Amniotic epithelial cell (primary cell): ENCODE data around the gene EFNA4.

Source experiments
- DNase-seq: peaks from one replicate; pipeline ENCODE4 v3.0.0-alpha.2; 2010; ENCODE audit warnings: low read depth

EFNA4 gene

DNA sequence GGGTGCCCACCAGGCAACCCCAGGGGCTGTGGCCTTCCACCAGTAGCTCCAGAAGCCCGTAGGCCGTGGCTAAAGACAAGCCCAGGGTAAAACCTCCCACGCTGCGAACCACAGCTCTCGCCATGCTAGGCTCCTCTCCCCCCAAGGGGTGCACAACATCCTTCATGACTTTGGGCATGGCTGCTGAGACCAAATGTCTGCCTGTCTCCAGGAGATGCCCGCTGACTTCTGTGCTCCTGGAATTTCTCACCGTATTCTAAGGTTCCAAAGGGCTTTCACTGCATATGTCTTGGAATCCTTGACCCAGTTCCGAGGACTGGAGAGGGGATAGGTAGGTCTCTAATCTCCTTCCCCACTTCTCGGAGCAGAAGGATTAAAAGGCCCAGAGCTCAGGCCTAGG is 30.0 kb upstream of the EFNA4 start, which contains the start of the genes DCST1 and DCST2:
Gene DCST1, plus strand, starts transcription at position 301 of the 400 bp plus-strand sequence. CDS start 213 bp downstream, outside the sequence.
Gene DCST2, minus strand, starts transcription at position 258 of the 400 bp plus-strand sequence. Its CDS starts 80 bp downstream, at position 178.
- no peak for DNase-seq

DNA sequence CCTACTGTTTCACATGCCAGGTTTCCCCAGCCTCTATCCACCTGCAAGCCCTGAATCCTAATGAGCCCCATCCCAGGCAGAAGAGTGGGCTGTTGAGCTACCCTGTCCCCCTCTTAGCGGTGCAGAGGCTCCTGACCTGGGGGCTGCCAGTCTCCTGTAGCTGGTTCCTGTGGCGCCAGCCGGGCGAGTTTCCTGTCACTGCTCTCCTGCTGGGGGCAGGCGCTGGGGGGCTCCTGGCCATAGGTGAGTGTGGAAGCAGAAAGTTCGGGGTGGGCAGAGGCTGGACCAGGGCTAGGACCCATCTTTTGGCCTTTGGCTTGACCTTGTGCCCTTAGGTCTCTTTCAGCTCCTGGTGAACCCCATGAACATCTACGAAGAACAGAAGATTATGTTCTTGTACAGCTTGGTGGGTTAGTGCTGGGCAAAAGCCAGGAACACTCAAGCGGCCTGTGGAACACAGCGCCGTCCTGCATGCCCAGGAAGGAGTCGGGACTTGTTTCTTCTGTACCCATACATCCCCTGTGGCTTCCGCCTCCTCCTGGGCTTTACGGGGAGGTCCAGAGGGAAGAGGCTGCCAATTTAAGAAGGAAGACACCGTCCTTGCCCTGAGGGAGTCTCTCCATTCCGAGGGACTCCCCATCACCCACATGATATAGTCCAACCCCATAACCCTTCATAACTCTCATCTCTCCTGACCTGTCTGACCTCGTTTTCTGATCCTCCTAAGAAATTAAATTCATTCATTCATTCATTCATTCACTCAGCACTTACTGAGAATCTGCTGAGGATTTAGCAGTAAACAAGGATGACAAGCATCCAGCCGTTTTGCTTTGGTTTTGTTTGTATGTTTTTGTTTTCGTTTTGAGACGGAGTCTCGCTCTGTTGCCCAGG is 29.0 kb upstream of the EFNA4 start:
- DNase-seq = no peak

DNA sequence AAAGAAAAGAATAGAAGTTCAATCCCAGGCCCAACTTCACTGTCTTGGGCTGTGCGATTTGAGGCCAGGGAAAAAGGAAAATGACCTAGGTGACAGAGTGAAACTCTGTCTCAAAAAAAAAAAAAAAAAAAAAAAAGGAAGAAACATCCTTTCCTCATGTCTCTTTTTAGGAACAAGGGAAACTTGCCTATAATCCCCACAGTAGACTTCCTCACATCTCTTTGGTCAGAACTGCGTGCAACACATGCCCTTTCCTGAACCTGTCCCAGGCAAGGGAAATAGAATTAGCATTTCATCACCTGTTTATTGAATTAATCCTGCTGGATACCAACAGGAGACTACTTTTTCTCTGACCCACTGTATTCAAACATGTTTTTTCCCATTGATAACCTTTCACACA is 27.6 kb upstream of the EFNA4 start:
- DNase-seq = no peak

DNA sequence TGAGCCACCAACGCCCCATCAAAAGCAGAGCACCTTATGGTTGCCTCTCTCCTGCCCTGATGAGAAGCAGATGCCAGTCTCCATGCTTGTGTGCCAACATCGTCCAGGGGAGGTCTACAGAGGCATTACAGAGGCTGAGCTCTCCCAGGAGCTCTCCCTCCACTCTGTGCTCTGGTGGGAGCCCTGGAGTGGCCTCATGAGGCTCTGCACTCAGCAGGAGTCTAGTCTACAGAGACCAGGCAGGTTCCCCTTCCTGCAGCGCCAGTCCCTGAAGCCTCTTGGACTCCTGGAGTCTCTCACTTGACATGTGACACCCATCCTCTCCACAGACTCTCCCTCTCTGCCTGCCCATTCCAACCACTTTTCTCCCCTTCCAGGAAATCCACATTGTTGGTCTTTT is 26.5 kb upstream of the EFNA4 start:
- no peak for DNase-seq

DNA sequence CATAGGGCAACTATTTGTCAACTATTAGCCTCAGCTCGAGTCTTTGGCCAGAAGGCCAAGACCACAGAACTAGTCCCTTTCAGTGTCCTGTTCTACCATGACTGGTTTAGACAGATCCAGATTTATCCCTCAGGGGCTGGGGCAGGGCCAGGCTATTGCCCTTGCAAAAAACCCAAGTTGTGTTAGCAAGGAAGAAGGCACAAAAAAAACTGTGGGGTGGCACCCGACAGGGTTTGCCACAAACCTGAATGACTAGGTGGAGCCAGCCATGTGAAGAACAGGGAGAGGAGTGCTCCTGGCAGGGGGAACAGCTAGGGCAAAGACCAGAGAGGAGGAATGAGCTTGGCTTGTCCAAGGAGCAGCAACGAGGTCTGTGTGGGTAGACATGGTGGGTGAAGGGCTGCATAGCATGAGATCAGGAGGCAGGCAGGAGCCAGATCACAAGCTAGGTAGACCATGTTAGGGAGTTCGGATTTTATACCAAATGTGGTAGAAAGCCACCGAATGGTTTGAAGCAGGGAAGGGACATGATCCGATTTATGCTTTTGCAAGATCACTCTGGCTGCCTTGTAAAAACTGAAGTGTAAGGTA is 25.6 kb upstream of the EFNA4 start:
- DNase-seq = no peak

DNA sequence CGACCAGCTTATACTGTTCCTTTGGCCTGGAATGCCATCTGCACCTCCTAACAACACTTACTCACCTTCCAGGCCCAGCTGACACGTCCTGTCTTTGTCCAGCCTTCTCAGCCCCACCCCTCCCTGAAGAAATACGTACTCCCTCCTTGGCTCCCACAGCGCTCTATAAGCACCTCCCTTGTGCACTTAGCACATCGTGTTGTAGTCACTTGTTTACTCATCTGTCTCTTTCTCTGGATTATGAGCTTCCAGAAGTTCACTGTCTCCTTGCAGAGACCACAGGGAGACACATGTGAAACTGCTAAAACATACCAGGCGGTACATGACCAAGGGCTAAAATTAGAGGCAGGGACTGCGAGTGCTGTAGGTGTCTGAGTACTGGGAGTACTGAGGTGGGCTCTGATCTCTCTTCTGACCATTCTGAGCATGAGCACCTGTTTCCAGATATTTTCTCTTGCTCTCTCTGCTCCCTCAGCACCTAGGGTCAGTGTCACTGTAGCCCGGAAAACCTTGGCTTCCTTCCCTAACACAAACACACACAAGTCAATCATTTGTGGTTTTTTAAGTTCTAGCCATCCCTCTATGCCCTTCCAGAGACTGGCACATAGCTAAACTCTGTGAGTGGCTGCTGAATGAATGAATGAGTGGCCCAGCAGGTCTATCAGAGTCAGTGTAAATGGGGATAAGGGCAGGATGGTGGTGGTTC is 24.8 kb upstream of the EFNA4 start:
- peak; percentile 84 for DNase-seq

DNA sequence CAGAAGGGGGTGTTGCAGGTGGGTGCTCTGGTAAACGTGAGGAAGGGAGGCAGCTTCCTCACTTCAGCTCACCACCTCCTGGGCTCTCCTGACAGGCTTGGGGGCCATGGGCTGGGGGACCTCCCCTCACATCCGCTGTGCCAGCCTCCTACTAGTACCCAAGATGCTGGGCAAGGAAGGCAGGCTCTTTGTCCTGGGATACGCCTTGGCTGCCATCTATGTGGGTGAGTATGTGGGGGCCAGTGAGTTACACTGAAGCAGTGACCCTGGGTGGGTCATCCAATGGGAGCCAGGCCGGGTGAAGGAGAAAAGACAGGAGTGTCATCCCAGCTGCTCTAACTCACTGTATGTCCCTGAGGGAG is 24.3 kb upstream of the EFNA4 start:
- no peak for DNase-seq

DNA sequence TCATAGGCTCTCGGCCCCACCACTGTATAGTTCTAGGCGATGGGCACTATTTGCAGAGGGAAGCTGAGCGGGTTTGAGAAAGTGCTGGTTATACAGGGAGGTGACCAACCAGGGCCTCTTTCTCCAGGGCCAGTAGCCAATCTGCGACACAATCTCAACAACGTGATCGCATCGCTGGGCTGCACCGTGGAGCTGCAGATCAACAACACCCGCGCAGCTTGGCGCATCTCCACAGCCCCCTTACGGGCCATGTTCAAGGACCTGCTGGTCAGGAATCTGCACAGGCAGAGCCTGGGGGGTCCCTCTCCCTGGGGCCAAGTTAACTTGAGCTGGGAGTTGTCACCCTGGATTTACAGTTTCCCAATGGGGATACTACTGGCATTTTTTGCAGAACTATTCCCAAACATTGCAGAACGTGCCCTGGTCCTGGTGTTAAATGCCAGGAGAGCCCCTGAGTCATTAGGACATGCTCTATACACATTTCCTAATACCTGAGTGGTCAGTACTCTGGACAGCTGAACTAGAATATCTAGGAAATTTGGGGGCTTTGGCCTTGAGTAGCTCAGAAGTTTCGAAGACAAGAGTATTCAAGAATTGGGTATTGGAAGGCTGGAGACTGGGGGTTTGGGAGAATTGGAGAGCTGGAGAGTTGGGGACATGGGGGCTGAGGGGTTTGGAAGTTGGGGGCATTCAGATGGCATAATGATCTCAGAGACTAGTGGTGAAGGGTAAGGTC is 23.0 kb upstream of the EFNA4 start:
- DNase-seq = no peak

DNA sequence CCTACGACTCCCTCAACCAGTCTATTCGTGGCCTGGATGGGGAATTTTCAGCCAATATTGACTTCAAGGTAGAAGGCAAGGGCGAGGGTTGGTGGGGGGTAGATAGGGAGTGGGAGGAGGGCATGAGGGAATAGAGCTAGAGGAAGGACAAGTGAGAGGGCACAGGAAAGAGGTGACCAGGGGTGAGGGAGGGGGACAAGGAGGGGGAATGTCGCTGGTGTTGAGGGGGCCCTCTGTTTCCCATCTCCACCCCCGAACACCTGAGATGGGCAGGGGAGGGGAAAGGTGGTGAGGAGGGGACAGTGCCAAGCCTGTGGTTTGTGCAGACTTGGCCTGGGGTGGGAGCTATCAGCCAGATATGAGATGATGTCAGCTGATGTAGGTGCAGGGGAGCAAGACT is 20.8 kb upstream of the EFNA4 start:
- no peak for DNase-seq

DNA sequence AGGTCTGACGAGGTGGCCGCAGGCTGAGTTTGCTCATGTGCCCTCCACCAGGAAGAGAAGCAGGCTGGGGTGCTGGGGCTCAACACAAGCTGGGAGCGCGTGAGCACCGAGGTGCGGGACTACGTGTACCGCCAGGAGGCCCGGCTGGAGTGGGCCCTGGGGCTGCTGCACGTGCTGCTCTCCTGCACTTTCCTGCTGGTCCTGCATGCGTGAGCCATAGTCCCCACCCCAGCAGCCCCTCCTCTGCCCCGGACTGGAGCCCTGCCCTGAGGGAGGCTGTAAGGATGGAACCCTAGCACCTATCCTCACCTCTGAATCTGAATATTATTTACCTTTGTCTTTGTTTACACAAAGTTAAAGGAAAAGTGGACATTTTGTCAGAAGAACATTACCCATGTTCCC is 20.2 kb upstream of the EFNA4 start:
- DNase-seq = no peak

DNA sequence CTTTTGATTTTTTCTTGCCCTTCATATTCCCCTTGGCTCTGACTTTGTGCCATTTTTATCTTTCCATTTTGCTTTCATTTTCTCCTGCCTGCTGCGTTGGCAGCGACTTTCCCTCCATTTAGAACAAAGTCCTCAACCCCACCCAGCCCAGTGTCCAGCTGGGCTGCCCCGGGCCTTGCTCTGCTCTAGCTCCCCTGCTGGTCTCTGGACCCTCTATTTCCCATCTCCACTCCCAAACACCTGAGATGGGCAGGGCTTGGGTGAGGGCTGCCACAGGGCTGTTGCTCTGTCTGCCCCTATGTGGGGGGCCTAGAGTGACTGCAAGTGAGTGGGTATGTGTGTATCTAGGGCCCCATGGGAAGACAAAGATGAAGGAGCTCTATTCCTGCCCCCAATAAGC is 19.7 kb upstream of the EFNA4 start:
- DNase-seq = no peak

DNA sequence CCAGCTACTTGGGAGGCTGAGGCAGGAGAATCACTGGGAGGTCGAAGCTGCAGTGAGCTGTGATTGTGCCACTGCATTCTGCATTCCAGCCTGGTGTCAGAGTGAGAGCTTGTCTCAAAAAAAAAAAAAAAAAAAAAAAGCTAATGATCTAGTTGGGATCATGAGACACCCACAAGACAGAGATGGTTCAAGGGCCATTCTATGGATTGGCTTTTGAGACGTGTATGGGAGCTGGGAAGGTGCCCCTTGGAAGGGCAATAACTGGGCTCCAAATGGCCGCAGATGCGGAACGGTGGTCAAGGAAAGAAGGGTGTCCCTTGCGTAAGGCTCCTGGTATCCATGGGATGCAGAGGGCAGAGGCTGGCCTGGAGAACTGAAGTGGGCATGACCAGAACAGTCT is 19.2 kb upstream of the EFNA4 start:
- DNase-seq = no peak

DNA sequence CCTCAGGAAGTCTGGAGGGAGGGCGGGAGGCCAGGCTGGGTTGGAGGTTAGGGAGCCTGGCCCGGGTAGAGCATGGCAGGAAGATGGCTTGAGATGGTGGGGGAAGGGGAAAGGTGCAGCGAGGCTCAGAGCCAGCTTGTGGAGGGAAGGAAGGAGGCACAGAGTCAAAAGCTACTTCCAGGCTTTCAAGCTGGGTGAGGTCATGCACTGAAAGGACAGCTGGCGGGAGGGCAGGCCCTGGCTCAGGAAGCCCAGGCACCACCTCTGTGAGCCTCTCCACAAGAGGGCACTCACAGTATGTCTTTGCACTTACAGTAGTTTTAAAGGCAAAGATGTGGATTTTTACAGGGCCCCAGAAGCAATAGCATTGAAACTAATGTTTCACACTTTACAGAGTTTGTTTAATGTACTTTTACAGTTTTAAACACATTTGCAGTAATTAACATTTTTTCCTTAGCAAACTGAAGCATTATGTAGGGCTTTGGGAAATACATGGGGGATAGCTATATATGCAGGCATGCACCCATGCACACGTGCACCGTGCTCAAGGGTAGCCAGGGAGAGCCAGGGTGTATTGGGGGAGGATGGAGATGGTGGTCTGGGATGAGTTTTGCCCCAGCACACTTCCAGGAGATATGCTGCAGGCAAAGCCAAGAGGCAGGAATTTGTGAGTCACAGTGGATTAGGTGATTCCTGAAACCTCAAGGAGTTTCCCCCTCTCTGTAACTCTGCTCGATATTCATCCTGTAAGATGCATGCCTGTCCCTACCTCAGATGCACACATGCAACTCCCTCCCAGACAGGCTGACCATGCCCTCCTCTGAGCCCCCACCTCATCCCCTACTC is 18.5 kb upstream of the EFNA4 start:
- DNase-seq = peak; percentile 80

DNA sequence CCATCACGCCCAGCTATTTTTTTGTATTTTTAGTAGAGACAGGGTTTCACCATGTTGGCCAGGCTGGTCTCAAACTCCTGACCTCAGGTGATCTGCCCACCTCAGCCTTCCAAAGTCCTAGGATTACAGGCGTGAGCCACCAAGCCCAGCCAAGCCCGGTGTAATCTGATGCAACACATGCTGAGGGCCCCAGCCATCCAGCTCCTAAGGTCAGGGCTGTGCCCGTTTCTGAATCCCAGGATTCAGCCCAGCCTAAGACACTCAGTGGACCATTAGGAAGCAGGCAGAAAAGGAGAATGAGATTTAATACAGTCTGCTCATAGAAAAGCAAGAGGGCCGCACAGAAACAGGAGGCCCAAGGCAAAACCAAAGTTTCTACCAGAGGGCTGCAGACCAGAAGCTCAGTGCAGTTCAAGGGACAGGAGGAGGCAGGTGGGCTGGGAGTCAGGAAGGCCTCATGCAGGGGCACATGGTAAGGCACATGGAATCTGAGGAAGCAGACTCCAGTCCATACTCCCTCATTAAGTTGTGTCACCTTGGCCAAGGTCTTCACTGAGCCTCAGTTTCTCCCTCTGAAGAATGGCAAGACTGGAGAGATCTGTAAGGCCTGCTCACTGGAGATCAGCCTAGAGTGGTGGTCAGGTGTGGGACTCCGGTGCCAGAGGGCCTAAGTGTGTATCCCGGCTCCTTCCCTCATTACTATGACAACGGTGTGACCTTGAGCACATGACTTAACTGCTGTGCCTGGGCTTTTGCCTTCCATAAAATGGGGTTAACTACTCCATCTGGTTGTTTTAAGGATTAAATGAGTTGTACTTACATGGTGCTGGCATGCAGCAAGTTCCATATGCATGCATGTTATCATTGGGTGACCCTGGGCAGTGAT is 14.8 kb upstream of the EFNA4 start:
- no peak for DNase-seq

DNA sequence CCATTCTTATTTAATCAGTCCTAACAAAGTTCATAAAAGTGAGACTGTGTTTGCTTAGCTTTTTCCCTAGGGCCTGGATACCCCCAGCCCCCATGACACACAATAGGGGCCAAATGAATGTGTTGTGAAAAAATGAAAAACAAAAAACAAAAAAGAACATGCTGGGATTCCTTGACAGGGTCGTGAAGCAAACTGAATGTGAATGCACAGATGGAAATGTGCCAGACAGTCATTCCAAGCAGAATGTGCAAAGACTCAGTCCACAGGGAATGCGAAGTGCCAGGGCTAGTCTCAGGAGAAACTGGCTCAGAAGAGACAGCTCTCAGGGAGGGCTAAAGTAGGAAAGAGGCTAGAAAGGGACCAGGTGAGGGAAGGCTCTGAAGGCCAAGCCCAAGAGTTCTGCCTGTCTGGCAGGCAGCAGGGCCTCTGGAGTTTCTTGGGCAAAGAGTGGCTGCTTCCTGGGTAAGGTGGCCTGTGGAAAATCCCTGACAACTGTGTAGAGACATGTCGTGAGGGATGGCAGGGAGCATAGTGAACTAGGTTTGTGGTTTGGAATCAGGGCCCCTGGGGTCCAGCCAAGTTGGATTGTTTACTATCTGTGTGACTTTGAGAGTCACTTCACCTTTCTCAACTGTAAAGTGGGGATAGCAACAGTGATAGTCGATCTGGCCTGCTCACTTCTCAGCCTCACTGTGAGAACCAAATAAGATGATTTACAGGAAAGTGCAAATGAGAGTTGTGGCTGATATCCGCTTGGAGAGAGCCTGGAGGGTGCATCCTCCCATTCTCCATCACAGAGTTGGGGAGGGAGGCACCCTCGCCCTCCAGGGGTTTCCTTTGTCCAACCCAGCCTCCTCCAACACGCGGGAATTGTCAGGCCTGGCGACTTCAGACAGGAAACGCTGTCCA is 13.6 kb upstream of the EFNA4 start:
- DNase-seq = peak; percentile 29

DNA sequence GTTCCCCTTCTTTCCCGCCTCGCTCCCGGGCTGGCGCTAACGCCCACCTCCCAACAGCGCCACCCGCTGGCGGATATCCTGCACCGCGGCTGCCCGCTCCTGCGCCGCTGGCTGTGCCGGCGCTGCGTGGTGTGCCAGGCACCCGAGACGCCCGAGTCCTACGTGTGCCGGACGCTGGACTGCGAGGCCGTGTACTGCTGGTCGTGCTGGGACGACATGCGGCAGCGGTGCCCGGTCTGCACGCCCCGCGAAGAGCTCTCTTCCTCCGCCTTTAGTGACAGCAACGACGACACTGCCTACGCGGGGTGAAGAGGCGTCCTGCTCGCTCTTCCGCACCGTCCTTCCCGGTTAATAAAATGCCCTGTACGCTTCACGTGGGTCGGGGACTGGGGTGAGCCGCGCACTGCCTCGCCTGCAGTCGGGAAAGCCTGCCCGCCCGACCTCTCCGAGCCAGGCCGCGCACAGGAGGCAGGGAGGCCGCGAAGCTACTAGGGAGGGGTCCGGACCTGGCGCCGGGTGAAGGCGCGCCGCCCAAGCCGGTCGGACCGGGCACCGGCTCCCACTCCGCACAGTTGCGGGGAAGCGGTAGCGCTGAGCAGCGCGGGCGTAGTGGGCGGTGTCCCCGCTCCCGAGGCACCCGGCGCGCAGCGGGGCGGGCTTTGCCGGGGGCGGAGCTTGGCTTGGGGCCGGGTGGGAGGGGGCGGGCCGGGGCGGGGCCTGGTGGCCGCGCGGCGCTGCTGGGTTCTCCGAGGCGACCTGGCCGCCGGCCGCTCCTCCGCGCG is 12.8 kb upstream of the EFNA4 start, which contains the start of gene ADAM15:
Gene ADAM15, plus strand, starts transcription at position 757 of the 782 bp plus-strand sequence. CDS start 71 bp downstream, outside the sequence.
- peak; percentile 46 for DNase-seq

DNA sequence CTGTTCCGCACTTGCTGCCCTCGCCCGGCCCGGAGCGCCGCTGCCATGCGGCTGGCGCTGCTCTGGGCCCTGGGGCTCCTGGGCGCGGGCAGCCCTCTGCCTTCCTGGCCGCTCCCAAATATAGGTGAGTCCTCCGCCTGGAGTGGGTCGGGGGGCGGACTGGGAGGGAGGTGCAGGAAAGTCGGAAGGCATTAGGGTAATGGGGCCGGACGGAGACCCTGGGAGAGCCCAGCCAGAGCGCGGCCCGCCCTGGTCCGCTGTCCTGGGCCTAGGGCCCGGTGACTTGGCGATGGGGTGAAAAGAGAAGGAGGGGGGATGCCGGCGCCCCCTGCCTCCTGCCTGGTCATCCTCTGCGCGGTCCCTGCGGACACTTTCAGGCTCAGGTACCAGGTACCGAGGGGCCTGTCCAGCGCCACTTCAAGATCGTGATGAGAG is 12.2 kb upstream of the EFNA4 start:
- no peak for DNase-seq

DNA sequence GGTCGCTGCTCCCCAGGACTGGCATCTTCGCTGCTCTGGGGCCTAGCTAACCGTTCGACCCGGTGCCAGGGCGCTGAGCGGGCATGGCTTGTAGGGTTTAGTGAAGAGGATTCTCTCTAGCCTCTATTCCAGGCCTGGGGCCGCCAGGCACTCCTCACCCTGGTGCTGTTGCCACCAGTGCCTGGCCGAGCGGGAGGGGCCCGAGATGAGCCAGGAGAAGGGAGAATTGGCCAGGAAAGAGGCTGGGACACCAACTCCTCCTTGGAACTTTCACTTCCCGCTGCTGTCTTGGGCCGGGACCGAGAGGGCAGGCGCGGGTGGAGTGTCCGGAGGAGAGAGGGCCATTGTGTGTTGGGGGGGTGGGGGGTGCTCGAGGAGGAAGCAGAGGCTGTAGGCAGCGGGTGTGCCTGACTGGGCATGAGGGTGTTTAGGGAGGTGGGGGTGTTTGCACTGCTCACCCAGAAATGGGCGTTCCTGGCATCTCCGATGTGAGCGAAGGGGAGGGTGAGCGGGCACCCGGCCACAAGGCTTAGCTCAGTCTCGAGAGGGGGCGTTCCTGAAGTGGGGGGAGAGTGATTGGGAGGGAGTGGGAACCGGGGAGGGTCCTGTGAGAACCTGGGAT is 11.7 kb upstream of the EFNA4 start:
- DNase-seq = no peak
